HEK293 (cell line): ENCODE results near the gene CABP4.

Experiments
- CTCF ChIA-PET: fragments of 350-600 bp; formaldehyde crosslinking; extraction: SDS; loops from one replicate; lab custom pipeline; 2021; ENCODE audit warnings: antibody characterized with exemption; lab: Yijun Ruan, JAX
- POLR2A ChIA-PET: fragments of 300-600 bp; formaldehyde crosslinking; extraction: SDS; loops from one replicate; lab custom pipeline; 2020; ENCODE audit warnings: antibody characterized with exemption, inconsistent platforms; lab: Yijun Ruan, JAX
- H3K27ac ChIP-seq: fragments of 200-500 bp; sonication (Bioruptor generic); 2 replicates; pipeline ENCODE4 v1.5.1; 2014; ENCODE audit warnings: low read depth, low read length, control low read depth, inconsistent platforms; ENCODE audit errors: extremely low read depth
- H3K36me3 ChIP-seq, 2 experiments: fragments of 200-500 bp in 1 of 2; sonication (Bioruptor generic) in 1 of 2; 1 replicate in 1 of 2; 2 replicates in 1 of 2; pipeline ENCODE4 v1.5.1; 2014 to 2017; ENCODE audit warnings: inconsistent platforms in 2 of 2, low read length in 2 of 2; ENCODE audit not compliant: control insufficient read depth in 2 of 2, insufficient read depth in 1 of 2
- H3K4me1 ChIP-seq: fragments of 200-500 bp; sonication (Bioruptor generic); 2 replicates; pipeline ENCODE4 v1.5.1; 2014; ENCODE audit warnings: mild to moderate bottlenecking, low read length, inconsistent platforms; ENCODE audit not compliant: control insufficient read depth, insufficient read depth
- H3K4me3 ChIP-seq: 2 replicates; pipeline ENCODE4 v1.5.1; 2011; ENCODE audit warnings: low read depth, mild to moderate bottlenecking, control low read depth, low read length, moderate library complexity
- H3K9me3 ChIP-seq: fragments of 200-500 bp; sonication (Bioruptor generic); 2 replicates; pipeline ENCODE4 v1.5.1; 2014; ENCODE audit warnings: low read depth, low read length, inconsistent platforms; ENCODE audit not compliant: control insufficient read depth, insufficient read depth
- EGR2 ChIP-seq: fragments of 450-650 bp; formaldehyde crosslinking; IDR thresholded peaks from 2 replicates; pipeline ENCODE4 v1.5.1; 2016; ENCODE audit warnings: low read depth, missing biosample characterization, missing genetic modification characterization
- GLI4 ChIP-seq: fragments of 450-650 bp; formaldehyde crosslinking; IDR thresholded peaks from 2 replicates; pipeline ENCODE4 v1.5.1; 2016; ENCODE audit warnings: missing biosample characterization, missing genetic modification characterization
- GLIS2 ChIP-seq: fragments of 450-650 bp; formaldehyde crosslinking; IDR thresholded peaks from 2 replicates; pipeline ENCODE4 v1.5.1; 2016; ENCODE audit warnings: missing biosample characterization, missing genetic modification characterization
- KLF1 ChIP-seq: fragments of 450-650 bp; formaldehyde crosslinking; IDR thresholded peaks from 2 replicates; pipeline ENCODE4 v1.5.1; 2016; ENCODE audit warnings: missing biosample characterization, missing genetic modification characterization
- KLF10 ChIP-seq: fragments of 450-650 bp; IDR thresholded peaks from 2 replicates; pipeline ENCODE4 v1.5.1; 2018; ENCODE audit warnings: missing biosample characterization, mild to moderate bottlenecking, missing genetic modification characterization
- KLF8 ChIP-seq: fragments of 450-650 bp; formaldehyde crosslinking; IDR thresholded peaks from 2 replicates; pipeline ENCODE4 v1.5.1; 2016; ENCODE audit warnings: missing biosample characterization, missing genetic modification characterization
- SETDB1 ChIP-seq: IDR thresholded peaks from one replicate; pipeline ENCODE4 v1.6.1; 2017; ENCODE audit warnings: mild to moderate bottlenecking, low read length, moderate library complexity, mixed read lengths; ENCODE audit not compliant: insufficient read length
- YY1 ChIP-seq: fragments of 450-650 bp; formaldehyde crosslinking; IDR thresholded peaks from 2 replicates; pipeline ENCODE4 v1.5.1; 2018; ENCODE audit warnings: missing biosample characterization, missing genetic modification characterization
- YY2 ChIP-seq: fragments of 450-650 bp; formaldehyde crosslinking; IDR thresholded peaks from 2 replicates; pipeline ENCODE4 v1.5.1; 2016; ENCODE audit warnings: missing biosample characterization, missing genetic modification characterization
- ZFHX2 ChIP-seq: fragments of 450-650 bp; formaldehyde crosslinking; conservative IDR thresholded peaks from 2 replicates; pipeline ENCODE4 v1.5.1; 2016; ENCODE audit warnings: missing biosample characterization, missing genetic modification characterization
- ZFP41 ChIP-seq: fragments of 450-650 bp; formaldehyde crosslinking; IDR thresholded peaks from 2 replicates; pipeline ENCODE4 v1.5.1; 2016; ENCODE audit warnings: missing biosample characterization, missing genetic modification characterization, borderline replicate concordance
- ZNF112 ChIP-seq: fragments of 450-650 bp; formaldehyde crosslinking; IDR thresholded peaks from 2 replicates; pipeline ENCODE4 v1.5.0; 2017; ENCODE audit warnings: missing biosample characterization, missing genetic modification characterization
- ZNF121 ChIP-seq: fragments of 450-650 bp; formaldehyde crosslinking; IDR thresholded peaks from 2 replicates; pipeline ENCODE4 v1.5.1; 2016; ENCODE audit warnings: missing biosample characterization, missing genetic modification characterization
- ZNF138 ChIP-seq: fragments of 450-650 bp; formaldehyde crosslinking; IDR thresholded peaks from 2 replicates; pipeline ENCODE4 v1.5.1; 2016; ENCODE audit warnings: missing biosample characterization, missing genetic modification characterization, borderline replicate concordance
- ZNF157 ChIP-seq: fragments of 450-650 bp; formaldehyde crosslinking; IDR thresholded peaks from 2 replicates; pipeline ENCODE4 v1.5.1; 2016; ENCODE audit warnings: missing biosample characterization, missing genetic modification characterization
- ZNF221 ChIP-seq: fragments of 450-650 bp; formaldehyde crosslinking; IDR thresholded peaks from 2 replicates; pipeline ENCODE4 v1.5.1; 2017; ENCODE audit warnings: missing biosample characterization, missing genetic modification characterization, borderline replicate concordance
- ZNF324 ChIP-seq: fragments of 450-650 bp; formaldehyde crosslinking; IDR thresholded peaks from 2 replicates; pipeline ENCODE4 v1.5.1; 2016; ENCODE audit warnings: missing biosample characterization, missing genetic modification characterization
- ZNF473 ChIP-seq: fragments of 450-650 bp; formaldehyde crosslinking; IDR thresholded peaks from 2 replicates; pipeline ENCODE4 v1.5.1; 2017; ENCODE audit warnings: missing biosample characterization, missing genetic modification characterization
- ZNF530 ChIP-seq: fragments of 450-650 bp; formaldehyde crosslinking; IDR thresholded peaks from 2 replicates; pipeline ENCODE4 v1.5.1; 2016; ENCODE audit warnings: low read depth, missing biosample characterization, missing genetic modification characterization
- ZNF549 ChIP-seq: fragments of 450-650 bp; IDR thresholded peaks from 2 replicates; pipeline ENCODE4 v1.5.1; 2018; ENCODE audit warnings: missing biosample characterization, missing genetic modification characterization, mild to moderate bottlenecking, inconsistent platforms, moderate library complexity
- ZNF560 ChIP-seq: fragments of 450-650 bp; formaldehyde crosslinking; IDR thresholded peaks from 2 replicates; pipeline ENCODE4 v1.5.1; 2017; ENCODE audit warnings: missing biosample characterization, missing genetic modification characterization, borderline replicate concordance
- ZNF660 ChIP-seq: fragments of 450-650 bp; IDR thresholded peaks from 2 replicates; pipeline ENCODE4 v1.5.1; 2018; ENCODE audit warnings: missing biosample characterization, mild to moderate bottlenecking, missing genetic modification characterization
- ZNF76 ChIP-seq: fragments of 450-650 bp; formaldehyde crosslinking; IDR thresholded peaks from 2 replicates; pipeline ENCODE4; 2016; ENCODE audit warnings: low read depth, missing biosample characterization, missing genetic modification characterization, borderline replicate concordance
- ZNF791 ChIP-seq: fragments of 450-650 bp; formaldehyde crosslinking; IDR thresholded peaks from 2 replicates; pipeline ENCODE4 v1.5.1; 2016; ENCODE audit warnings: missing biosample characterization, missing genetic modification characterization
- TF ChIP-seq, protein P1 (sequence below): fragments of 450-650 bp; formaldehyde crosslinking; IDR thresholded peaks from 2 replicates; pipeline ENCODE4 v1.5.1; 2016; ENCODE audit warnings: missing biosample characterization, missing genetic modification characterization
- TF ChIP-seq, protein P2 (sequence below): fragments of 450-650 bp; formaldehyde crosslinking; IDR thresholded peaks from 2 replicates; pipeline ENCODE4 v1.5.1; 2017; ENCODE audit warnings: missing biosample characterization, missing genetic modification characterization
- TF ChIP-seq, protein P3 (sequence below): fragments of 450-650 bp; formaldehyde crosslinking; IDR thresholded peaks from 2 replicates; pipeline ENCODE4 v1.5.1; 2016; ENCODE audit warnings: missing biosample characterization, missing genetic modification characterization
- TF ChIP-seq, protein P4 (sequence below): fragments of 450-650 bp; formaldehyde crosslinking; IDR thresholded peaks from 2 replicates; pipeline ENCODE4 v1.5.1; 2016; ENCODE audit warnings: missing biosample characterization, missing genetic modification characterization
- TF ChIP-seq, protein P5 (sequence below): fragments of 450-650 bp; formaldehyde crosslinking; IDR thresholded peaks from 2 replicates; pipeline ENCODE4 v1.5.1; 2016; ENCODE audit warnings: missing biosample characterization, missing genetic modification characterization

CABP4 gene

DNA sequence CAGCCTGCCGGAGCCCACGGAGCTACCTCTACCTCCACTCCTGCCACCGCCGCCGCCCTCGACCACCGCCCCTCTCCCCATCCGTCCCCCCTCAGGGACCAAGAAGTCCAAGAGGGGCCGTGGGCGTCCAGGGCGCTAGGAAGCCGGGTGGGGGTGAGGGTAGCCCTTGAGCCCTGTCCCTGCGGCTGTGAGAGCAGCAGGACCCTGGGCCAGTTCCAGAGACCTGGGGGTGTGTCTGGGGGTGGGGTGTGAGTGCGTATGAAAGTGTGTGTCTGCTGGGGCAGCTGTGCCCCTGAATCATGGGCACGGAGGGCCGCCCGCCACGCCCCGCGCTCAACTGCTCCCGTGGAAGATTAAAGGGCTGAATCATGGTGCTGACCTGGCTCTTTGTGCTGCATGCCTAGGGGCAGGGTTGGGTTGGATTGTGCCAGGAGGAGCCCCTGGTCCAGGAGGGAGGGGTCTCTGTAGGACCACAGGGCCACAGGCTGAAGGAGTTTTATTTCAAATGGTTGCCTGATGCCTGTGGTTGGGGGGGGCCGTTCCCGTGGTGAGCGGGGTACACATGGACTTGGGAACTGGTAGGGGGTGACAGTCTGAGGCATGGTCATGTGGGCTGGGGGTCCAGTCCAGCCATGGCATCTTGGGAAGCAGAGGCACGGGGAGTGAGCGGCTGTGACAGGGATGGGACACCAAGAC, 20.0 kb upstream of the CABP4 start (continued):
- no peak for TF ChIP-seq YY1 (tag by site-specific recombination)
- TF ChIP-seq, protein P1, sequence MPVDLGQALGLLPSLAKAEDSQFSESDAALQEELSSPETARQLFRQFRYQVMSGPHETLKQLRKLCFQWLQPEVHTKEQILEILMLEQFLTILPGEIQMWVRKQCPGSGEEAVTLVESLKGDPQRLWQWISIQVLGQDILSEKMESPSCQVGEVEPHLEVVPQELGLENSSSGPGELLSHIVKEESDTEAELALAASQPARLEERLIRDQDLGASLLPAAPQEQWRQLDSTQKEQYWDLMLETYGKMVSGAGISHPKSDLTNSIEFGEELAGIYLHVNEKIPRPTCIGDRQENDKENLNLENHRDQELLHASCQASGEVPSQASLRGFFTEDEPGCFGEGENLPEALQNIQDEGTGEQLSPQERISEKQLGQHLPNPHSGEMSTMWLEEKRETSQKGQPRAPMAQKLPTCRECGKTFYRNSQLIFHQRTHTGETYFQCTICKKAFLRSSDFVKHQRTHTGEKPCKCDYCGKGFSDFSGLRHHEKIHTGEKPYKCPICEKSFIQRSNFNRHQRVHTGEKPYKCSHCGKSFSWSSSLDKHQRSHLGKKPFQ: no peak
- TF ChIP-seq ZFHX2 (tag by site-specific recombination): peak; percentile 70
- TF ChIP-seq ZNF121: no peak
- no peak for TF ChIP-seq ZNF549 (tag by site-specific recombination)
- TF ChIP-seq KLF1 (tag by site-specific recombination): peak; percentile 88
- TF ChIP-seq ZNF138: no peak
- TF ChIP-seq KLF10: peak; percentile 50
- no peak for TF ChIP-seq ZNF76 (tag by site-specific recombination)
- TF ChIP-seq YY2 (tag by site-specific recombination): no peak
- TF ChIP-seq GLIS2 (tag by site-specific recombination): no peak
- no peak for TF ChIP-seq ZFP41 (tag by site-specific recombination)
- TF ChIP-seq, protein P2, sequence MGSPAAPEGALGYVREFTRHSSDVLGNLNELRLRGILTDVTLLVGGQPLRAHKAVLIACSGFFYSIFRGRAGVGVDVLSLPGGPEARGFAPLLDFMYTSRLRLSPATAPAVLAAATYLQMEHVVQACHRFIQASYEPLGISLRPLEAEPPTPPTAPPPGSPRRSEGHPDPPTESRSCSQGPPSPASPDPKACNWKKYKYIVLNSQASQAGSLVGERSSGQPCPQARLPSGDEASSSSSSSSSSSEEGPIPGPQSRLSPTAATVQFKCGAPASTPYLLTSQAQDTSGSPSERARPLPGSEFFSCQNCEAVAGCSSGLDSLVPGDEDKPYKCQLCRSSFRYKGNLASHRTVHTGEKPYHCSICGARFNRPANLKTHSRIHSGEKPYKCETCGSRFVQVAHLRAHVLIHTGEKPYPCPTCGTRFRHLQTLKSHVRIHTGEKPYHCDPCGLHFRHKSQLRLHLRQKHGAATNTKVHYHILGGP: no peak
- no peak for TF ChIP-seq ZNF112 (tag by site-specific recombination)
- TF ChIP-seq, protein P3, sequence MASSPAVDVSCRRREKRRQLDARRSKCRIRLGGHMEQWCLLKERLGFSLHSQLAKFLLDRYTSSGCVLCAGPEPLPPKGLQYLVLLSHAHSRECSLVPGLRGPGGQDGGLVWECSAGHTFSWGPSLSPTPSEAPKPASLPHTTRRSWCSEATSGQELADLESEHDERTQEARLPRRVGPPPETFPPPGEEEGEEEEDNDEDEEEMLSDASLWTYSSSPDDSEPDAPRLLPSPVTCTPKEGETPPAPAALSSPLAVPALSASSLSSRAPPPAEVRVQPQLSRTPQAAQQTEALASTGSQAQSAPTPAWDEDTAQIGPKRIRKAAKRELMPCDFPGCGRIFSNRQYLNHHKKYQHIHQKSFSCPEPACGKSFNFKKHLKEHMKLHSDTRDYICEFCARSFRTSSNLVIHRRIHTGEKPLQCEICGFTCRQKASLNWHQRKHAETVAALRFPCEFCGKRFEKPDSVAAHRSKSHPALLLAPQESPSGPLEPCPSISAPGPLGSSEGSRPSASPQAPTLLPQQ (tag by site-specific recombination): no peak
- peak; percentile 67 for TF ChIP-seq EGR2 (tag by site-specific recombination)
- no peak for TF ChIP-seq KLF8
- no peak for TF ChIP-seq ZNF791
- TF ChIP-seq, protein P4, sequence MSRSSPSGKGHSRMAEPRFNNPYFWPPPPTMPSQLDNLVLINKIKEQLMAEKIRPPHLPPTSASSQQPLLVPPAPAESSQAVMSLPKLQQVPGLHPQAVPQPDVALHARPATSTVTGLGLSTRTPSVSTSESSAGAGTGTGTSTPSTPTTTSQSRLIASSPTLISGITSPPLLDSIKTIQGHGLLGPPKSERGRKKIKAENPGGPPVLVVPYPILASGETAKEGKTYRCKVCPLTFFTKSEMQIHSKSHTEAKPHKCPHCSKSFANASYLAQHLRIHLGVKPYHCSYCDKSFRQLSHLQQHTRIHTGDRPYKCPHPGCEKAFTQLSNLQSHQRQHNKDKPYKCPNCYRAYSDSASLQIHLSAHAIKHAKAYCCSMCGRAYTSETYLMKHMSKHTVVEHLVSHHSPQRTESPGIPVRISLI (tag by site-specific recombination): no peak

DNA sequence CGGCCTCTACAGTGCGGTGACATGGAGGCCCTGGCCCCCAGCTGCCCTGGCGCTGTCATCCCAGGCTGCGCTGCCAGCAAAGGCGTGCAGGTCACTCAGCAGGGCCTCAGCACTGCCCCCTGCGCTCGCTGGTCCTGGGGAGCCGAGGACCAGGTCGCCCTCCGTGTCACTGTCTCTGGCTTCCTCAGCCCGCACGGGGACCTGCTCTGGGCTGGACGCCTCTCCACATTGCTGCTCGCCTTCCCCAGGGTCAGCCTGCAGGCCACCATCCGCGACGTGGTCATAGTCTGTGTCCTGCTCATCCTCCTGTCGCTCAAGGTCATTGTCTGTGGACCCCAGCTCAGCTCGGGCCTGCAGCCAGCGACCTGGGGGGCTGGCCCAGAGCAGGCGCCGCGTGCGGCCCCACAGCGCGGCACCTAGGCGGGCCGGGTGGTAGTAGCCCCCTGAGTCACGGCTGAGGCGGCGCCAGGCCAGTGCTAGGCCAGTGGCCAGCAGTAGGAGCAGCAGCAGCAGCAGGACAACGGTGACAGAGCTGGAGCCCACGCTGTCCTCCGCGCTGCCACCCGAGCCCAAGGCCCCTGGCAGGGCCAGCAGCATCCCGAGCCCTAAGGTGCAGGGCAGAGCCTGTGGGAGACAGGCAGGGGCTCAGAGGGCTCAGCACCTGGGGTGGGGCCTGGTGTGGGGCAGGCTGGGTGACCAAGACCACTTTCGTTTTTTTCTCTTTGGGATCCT, 19.3 kb upstream of the CABP4 start:
- Histone ChIP-seq H3K9me3 (no peaks in the 10 kb centered on the region), H3K36me3 (peaks cover 0 to 88% of the 10 kb centered on the region in 2 experiments; a peak in 2 of 3 replicates), H3K4me3 (no peak overlapping the region), H3K27ac (no peak overlapping the region), H3K4me1 (no peaks in the 10 kb centered on the region)
- ChIA-PET CTCF (interaction anchor here (1.2 to 1.6 kb wide), 2 partner anchors 34 kb away, joined by 5 read pairs; partner anchors contain the start of gene PPP1CA), POLR2A (interaction anchor here (0.6 to 1.3 kb wide), 4 partner anchors 15 to 34 kb away, joined by 3 to 4 read pairs (median 4); partner anchors contain the start of genes PPP1CA and TMEM134)
- no peak for TF ChIP-seq ZNF221 (tag by site-specific recombination)
- TF ChIP-seq ZNF530 (tag by site-specific recombination): no peak
- no peak for TF ChIP-seq ZNF473 (tag by site-specific recombination)
- TF ChIP-seq, protein P5, sequence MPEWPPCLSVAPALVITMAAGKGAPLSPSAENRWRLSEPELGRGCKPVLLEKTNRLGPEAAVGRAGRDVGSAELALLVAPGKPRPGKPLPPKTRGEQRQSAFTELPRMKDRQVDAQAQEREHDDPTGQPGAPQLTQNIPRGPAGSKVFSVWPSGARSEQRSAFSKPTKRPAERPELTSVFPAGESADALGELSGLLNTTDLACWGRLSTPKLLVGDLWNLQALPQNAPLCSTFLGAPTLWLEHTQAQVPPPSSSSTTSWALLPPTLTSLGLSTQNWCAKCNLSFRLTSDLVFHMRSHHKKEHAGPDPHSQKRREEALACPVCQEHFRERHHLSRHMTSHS (tag by site-specific recombination): no peak
- no peak for TF ChIP-seq ZNF660
- no peak for TF ChIP-seq ZNF560
- no peak for TF ChIP-seq ZNF157 (tag by site-specific recombination)
- TF ChIP-seq YY2 (tag by site-specific recombination): no peak
- TF ChIP-seq GLI4 (tag by site-specific recombination): no peak
- TF ChIP-seq SETDB1: no peak
- TF ChIP-seq ZNF324: no peak
- no peak for TF ChIP-seq KLF10
